GM18526 (cell line): ENCODE measurements around the gene BID.

Source experiments
- POLR2A ChIP-seq: IDR thresholded peaks from 3 replicates; pipeline ENCODE4 v1.6.1; 2011; ENCODE audit not compliant: insufficient read length; ENCODE audit errors: extremely low read depth

Gene BID

DNA sequence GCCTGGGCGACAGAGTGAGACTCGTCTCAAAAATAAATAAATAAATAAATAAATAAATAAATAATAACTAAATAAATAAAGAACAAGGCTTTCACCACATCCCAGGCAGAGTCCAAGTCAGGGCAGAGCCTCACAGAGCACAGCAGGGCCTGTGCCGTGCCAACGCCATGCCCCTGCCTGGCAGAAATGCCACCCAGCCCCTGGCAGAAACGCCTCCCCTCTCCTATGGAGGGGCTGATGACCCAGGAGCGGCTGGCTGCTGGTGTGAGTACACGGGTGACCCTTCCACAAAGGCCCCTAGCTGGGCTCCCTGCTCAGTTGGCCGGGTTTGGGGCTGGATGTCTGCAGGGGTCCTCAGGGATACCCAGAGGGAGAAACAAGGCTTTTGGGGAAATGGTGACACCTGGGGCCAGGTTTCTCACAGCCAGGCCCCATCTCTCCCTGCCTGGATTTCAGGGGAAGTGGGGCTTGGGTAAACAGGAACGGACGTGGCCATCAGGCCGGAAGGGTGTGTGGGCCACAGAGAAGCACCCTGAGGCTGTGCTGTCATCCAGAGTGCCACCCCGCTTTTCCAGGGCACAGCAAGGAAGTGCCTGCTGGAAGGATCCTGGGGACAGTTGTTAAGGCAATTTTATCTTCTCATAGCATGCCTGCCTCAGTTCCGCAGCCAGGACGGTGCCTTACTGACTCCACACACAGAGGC is 5.1 kb downstream of the BID start:
- TF ChIP-seq POLR2A: no peak

GRCh38 chr22:17767233-17768065 is 6.8 kb downstream of the BID start:
- no peak for TF ChIP-seq POLR2A

DNA sequence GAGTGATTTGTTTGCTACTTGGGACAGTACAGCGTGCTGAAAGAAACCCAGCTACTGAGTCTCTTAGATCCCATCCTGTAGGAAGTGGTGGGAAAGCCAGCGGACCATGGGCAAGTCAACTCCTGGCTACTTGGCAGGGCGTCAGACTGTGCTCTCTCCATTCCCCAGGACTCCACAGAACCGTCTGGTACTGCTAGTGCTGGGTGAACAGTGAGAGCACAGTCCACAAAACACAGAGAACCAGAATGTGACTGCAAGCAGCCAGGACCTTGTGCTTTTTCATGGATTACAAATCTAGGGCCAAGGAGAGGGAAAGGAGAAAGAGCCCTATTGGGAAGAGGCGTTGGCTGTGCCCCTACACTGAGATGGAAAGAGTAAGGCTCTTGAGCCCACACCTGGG is 10.2 kb downstream of the BID start:
- TF ChIP-seq POLR2A: no peak

GRCh38 chr22:17761138-17761488 is 13.2 kb downstream of the BID start:
- no peak for TF ChIP-seq POLR2A

DNA sequence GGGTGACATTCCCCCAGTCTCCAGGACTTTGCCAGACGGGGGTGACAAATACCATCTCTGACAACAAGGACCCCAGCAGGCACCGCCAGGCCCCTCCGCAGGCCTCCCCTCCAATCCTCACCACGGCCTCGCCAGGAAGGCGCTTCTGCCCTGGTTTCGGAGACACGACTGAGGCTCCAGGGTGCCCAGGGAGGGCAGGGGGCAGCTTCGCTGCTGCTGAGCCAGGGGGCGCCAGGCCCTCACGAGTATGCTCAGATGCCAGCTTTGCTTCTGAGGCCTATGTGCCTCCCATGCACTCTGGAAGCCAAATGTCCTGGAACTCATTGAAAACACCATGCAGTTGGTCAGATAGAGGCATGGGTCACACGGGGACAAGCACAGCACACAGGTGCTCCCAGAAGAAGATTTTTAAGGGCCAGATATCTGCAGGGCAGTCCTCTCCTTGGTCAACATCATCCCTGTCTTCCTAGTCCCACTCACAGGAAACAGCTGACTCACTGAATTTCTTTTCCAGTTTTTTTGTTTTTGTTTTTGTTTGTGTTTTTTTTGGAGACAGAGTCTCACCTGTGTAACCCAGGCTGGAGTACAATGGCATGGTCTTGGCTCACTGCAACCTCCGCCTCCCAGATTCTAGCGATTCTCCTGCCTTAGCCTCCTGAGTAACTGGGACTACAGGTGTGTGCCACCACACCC is 19.9 kb downstream of the BID start:
- no peak for TF ChIP-seq POLR2A

- TF ChIP-seq POLR2A: no peak
These were observed 20.8 kb downstream of the BID start for GRCh38 chr22:17753401-17753989.

- no peak for TF ChIP-seq POLR2A
These were observed 22.7 kb downstream of the BID start for GRCh38 chr22:17751596-17751995.

GRCh38 chr22:17749605-17750395 is 24.5 kb downstream of the BID start:
- no peak for TF ChIP-seq POLR2A

GRCh38 chr22:17748555-17749353 is 25.5 kb downstream of the BID start:
- no peak for TF ChIP-seq POLR2A

DNA sequence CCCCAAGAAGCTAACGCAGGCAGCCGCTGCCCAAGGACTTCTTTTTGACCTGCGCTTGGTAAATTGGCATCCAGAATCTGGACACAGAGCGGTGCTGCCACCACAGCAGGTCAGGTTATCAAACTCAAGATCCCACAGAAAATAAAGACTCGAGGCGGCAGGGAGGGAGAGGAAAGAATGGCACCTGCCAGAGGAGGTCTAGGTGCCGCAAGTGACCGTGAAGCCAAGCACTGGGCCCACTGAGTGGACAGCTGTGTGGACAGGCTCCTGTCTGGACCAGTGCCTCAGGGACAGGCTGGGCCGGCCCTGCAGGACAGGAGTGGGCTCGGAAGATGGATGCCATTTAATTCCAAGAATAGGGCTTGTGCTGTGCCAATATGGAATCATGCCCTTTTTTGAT is 27.4 kb downstream of the BID start:
- no peak for TF ChIP-seq POLR2A

- TF ChIP-seq POLR2A: no peak
These were observed 29.8 kb downstream of the BID start for GRCh38 chr22:17744430-17744829.

- no peak for TF ChIP-seq POLR2A
These were observed 30.4 kb downstream of the BID start for GRCh38 chr22:17743661-17744411.

DNA sequence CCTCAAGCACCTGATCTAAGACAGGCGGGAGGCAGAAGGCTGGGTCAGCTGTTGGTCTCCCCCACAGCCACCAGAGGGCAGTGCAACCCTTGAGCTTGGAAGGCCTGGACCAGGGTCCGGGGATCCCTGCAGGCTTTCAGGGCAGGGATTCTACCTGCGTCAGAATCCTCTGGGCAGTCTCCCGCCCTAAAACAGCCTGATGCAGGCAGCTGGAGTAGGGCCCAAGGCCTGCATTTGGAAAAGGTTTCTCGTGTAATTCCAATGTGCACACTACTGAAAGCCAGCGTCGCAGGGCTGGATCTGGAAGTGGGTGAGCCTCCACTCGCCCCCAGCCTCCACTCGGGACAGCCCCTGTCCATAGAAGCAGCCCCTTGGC is 31.8 kb downstream of the BID start:
- no peak for TF ChIP-seq POLR2A
